ENCODE measurements around the gene TRAPPC14.
"Not testable (repeated sequence)": the region's sequence is repeated elsewhere in the genome, so short reads cannot be mapped to it uniquely, and the experiment has no call there.

The TRAPPC14 gene

GRCh38 chr7:100155553-100156317 is 2.8 kb downstream of the TRAPPC14 start:
- Mint-ChIP-seq H3K27me3 (no peaks in the 10 kb centered on the region), H3K9me3 (no peaks in the 10 kb centered on the region), H3K27ac (ENCODE audit: low read depth) (peak overlapping the region; percentile 53), H3K4me1 (peaks cover 33% of the 10 kb centered on the region), H3K36me3 (ENCODE audit: insufficient read depth) (peaks cover 22% of the 10 kb centered on the region), H3K4me3 (peak overlapping the region; percentile 78)
- ATAC-seq (replicated peaks; ENCODE audit: extremely low read depth, poor library complexity, severe bottlenecking) = no peak
- no peak for DNase-seq (ENCODE audit: low spot score in 2 of 2)

DNA sequence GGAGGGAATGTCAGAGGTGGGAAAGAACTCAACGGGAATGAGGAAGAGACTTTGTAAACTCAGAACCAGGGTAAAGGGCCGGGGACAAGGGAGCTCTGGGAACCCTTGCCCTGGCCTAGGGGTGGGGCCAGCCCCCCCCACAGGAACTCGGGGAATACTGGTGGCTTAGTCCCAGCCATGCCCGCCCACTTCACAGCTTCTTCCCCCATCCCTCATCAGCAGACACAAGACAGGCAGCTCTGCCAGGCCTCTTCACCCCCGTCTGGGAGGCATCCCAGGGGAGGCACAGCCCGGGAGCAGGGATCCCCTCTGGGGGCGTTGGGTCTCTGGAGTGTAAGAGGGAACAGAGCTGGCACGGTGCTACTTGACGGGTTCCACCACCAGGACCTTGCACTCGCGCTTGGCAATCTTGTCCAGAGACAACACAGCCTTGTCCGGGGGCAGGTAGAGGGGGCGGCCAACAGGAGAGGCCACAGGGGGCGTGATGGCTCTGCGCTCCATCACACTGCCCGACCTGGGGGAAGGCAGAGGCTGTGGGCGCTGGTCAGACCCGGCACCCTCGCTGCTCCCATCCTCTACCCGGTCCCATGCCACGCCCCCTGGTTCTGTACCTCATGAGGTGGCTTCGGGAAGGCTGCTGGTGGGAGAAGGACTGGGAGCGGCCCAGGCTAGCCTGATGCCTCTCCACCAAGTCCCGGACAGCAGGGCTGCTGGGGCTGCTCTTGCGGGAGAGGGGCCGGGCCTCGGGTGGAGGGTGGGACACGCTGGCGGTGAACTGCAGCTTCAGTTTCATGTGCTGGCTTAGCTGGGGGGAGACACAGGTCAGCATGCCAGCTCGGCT is 3.7 kb downstream of the TRAPPC14 start:
- H3K27ac Mint-ChIP-seq (ENCODE audit: low read depth) = no peak overlapping the region
- H3K27me3 Mint-ChIP-seq = no peaks in the 10 kb centered on the region
- DNase-seq (ENCODE audit: low spot score in 2 of 2) (no peak), ATAC-seq (replicated peaks; ENCODE audit: extremely low read depth, poor library complexity, severe bottlenecking) (no peak)
- peaks cover 42% of the 10 kb centered on the region for H3K4me1 Mint-ChIP-seq
- no peak overlapping the region for H3K4me3 Mint-ChIP-seq
- H3K36me3 Mint-ChIP-seq (ENCODE audit: insufficient read depth) = peaks cover 25% of the 10 kb centered on the region
- H3K9me3 Mint-ChIP-seq = no peaks in the 10 kb centered on the region

- Mint-ChIP-seq H3K27ac (ENCODE audit: low read depth) (no peak overlapping the region), H3K9me3 (no peaks in the 10 kb centered on the region), H3K4me1 (peaks cover 43% of the 10 kb centered on the region), H3K36me3 (ENCODE audit: insufficient read depth) (peaks cover 28% of the 10 kb centered on the region), H3K4me3 (no peak overlapping the region), H3K27me3 (no peaks in the 10 kb centered on the region)
- no peak for ATAC-seq (replicated peaks; ENCODE audit: extremely low read depth, poor library complexity, severe bottlenecking)
- no peak for DNase-seq (ENCODE audit: low spot score in 2 of 2)
Measured at GRCh38 chr7:100153708-100154535, 4.6 kb downstream of the TRAPPC14 start.

DNA sequence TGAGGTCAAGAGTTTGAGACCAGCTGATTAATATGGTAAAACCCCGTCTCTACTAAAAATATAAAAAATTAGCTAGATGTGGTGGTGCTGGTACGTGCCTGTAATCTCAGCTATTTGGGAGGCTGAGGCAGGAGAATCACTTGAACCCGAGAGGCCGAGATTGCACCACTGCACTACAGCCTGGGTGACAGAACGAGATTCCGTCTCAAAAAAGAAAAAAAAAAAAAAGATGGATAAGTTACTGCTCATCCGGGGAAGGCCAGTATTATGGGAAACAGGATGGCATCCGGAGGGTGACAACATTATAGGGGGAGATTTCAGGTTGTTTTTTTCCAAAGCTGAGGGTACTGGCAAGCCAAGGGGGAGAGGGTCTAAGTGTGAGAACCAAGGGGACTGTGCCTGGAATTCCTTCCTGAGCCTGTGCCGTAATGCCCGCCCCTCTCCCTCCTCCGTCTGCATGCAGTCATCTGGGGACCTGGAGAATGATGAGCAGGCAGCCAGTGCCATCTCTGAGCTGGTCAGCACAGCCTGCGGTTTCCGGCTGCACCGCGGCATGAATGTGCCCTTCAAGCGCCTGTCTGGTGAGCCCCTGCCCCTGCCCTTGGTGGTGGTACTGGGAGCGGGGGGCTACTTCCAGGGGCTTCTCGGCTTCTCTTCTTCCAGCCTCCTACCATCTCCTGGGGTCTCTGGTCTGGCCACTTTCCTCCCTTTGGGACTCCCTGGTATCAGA is 5.4 kb downstream of the TRAPPC14 start:
- DNase-seq (ENCODE audit: low spot score in 2 of 2) (no peak), ATAC-seq (replicated peaks; ENCODE audit: extremely low read depth, poor library complexity, severe bottlenecking) (no peak)
- peak overlapping the region; percentile 33 for H3K27ac Mint-ChIP-seq (ENCODE audit: low read depth)
- H3K4me1 Mint-ChIP-seq = peaks cover 51% of the 10 kb centered on the region
- no peaks in the 10 kb centered on the region for H3K9me3 Mint-ChIP-seq
- H3K27me3 Mint-ChIP-seq = no peaks in the 10 kb centered on the region
- no peak overlapping the region for H3K4me3 Mint-ChIP-seq
- peaks cover 31% of the 10 kb centered on the region for H3K36me3 Mint-ChIP-seq (ENCODE audit: insufficient read depth)

- H3K27me3 Mint-ChIP-seq = no peaks in the 10 kb centered on the region
- no peaks in the 10 kb centered on the region for H3K9me3 Mint-ChIP-seq
- H3K4me3 Mint-ChIP-seq = no peak overlapping the region
- ATAC-seq (replicated peaks; ENCODE audit: extremely low read depth, poor library complexity, severe bottlenecking) = no peak
- peaks cover 46% of the 10 kb centered on the region for H3K4me1 Mint-ChIP-seq
- H3K36me3 Mint-ChIP-seq (ENCODE audit: insufficient read depth) = peaks cover 28% of the 10 kb centered on the region
- H3K27ac Mint-ChIP-seq (ENCODE audit: low read depth) = peak overlapping the region; percentile 33
- no peak for DNase-seq (ENCODE audit: low spot score in 2 of 2)
Measured at GRCh38 chr7:100152404-100152803, 6.1 kb downstream of the TRAPPC14 start.

DNA sequence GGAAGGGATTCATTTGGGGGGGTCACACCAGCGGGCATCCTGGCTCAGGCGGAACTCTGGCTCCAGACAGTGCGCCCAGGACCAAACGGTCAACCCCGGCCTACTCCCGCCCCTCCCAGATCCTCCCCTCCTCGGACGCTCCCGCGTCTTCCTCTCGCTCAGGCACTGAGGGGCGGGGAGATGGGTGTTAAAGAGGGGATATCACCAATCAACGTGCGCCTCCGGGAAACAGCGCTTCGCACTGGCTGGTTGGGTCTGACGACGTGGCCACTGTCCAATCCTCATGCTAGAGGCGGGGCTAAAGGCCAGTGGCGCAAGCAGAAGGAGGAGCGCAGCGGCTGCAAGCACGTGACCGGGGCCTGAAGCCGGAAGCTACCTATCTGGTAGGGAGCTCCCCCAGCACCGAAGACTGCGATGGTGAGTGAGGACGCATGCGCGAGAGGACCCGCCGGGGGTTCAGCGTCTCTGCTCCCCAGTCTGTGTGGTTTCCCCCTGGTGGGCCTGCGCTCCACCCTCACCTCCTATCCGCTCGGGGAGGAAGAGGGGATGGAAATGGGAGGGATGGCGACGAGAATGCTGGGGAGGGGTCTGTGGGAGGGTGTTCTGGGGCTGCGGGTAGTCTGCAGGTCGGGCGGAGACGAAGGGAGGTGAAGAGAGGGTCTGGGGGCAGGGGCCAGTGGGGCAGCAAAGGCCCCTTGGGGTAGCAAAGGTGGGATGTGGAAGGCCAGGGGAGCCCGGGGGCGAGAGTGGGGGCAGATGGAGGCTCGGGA is 9.8 kb downstream of the TRAPPC14 start, which contains the start of gene LAMTOR4:
Gene LAMTOR4, plus strand, starts transcription at position 360 of the 770 bp plus-strand sequence. Its CDS starts 55 bp downstream, at position 415.
- H3K36me3 Mint-ChIP-seq (ENCODE audit: insufficient read depth) = peaks cover 23% of the 10 kb centered on the region
- H3K27me3 Mint-ChIP-seq = no peaks in the 10 kb centered on the region
- peak; percentile 96 for ATAC-seq (replicated peaks; ENCODE audit: extremely low read depth, poor library complexity, severe bottlenecking)
- peaks cover 26% of the 10 kb centered on the region for H3K4me1 Mint-ChIP-seq
- peak; percentile 90 to 98 for DNase-seq (ENCODE audit: low spot score in 2 of 2)
- peak within 1 kb of the TSS; percentile 94 for H3K4me3 Mint-ChIP-seq
- H3K27ac Mint-ChIP-seq (ENCODE audit: low read depth) = peak within 1 kb of the TSS; percentile 97
- H3K9me3 Mint-ChIP-seq = no peaks in the 10 kb centered on the region

GRCh38 chr7:100148225-100148558 is 10.3 kb downstream of the TRAPPC14 start:
- Mint-ChIP-seq H3K9me3 (no peaks in the 10 kb centered on the region), H3K27me3 (no peaks in the 10 kb centered on the region), H3K36me3 (ENCODE audit: insufficient read depth) (peaks cover 20% of the 10 kb centered on the region), H3K27ac (ENCODE audit: low read depth) (peak overlapping the region; percentile 97), H3K4me1 (peaks cover 26% of the 10 kb centered on the region), H3K4me3 (peak overlapping the region; percentile 94)
- DNase-seq (ENCODE audit: low spot score in 2 of 2) (no peak), ATAC-seq (replicated peaks; ENCODE audit: extremely low read depth, poor library complexity, severe bottlenecking) (peak; percentile 4)

- peaks cover 17% of the 10 kb centered on the region for H3K36me3 Mint-ChIP-seq (ENCODE audit: insufficient read depth)
- H3K27ac Mint-ChIP-seq (ENCODE audit: low read depth) = no peak overlapping the region
- peaks cover 21% of the 10 kb centered on the region for H3K4me1 Mint-ChIP-seq
- no peaks in the 10 kb centered on the region for H3K27me3 Mint-ChIP-seq
- H3K9me3 Mint-ChIP-seq = no peaks in the 10 kb centered on the region
- DNase-seq (ENCODE audit: low spot score in 2 of 2) (no peak), ATAC-seq (replicated peaks; ENCODE audit: extremely low read depth, poor library complexity, severe bottlenecking) (no peak)
- no peak overlapping the region for H3K4me3 Mint-ChIP-seq
Measured at GRCh38 chr7:100147278-100147677, 11.2 kb downstream of the TRAPPC14 start.

- not testable (repeated sequence) for H3K9me3 Mint-ChIP-seq; H3K4me3 Mint-ChIP-seq; ATAC-seq (replicated peaks; ENCODE audit: extremely low read depth, poor library complexity, severe bottlenecking); DNase-seq (ENCODE audit: low spot score in 2 of 2); H3K27me3 Mint-ChIP-seq; H3K27ac Mint-ChIP-seq (ENCODE audit: low read depth)
- H3K36me3 Mint-ChIP-seq (ENCODE audit: insufficient read depth) = peaks cover 10% of the 10 kb centered on the region
- peaks cover 17% of the 10 kb centered on the region for H3K4me1 Mint-ChIP-seq
Measured at GRCh38 chr7:100146350-100146749, 12.2 kb downstream of the TRAPPC14 start.

DNA sequence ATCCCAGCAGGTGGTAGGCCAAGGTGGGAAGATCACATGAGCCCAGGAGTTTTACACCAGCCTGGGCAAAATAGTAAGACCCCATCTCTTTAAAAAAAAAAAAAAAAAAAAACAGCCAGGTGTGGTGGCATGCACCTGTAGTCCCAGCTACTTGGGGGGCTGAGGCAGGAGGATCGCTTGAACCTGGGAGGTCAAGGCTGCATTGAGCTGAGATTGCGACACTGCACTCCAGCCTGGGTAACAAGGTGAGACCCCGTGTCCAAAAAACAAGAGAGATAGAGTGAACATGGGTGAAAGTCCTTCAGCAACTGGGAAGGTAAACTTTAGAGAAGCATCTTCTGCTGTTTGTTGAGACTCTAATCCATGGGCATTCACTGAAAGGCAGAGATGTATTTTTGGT is 16.1 kb downstream of the TRAPPC14 start:
- H3K9me3 Mint-ChIP-seq = no peaks in the 10 kb centered on the region
- H3K27ac Mint-ChIP-seq (ENCODE audit: low read depth) = no peak overlapping the region
- H3K27me3 Mint-ChIP-seq = peaks cover 8% of the 10 kb centered on the region

GRCh38 chr7:100141555-100141949 is 17.0 kb downstream of the TRAPPC14 start:
- H3K27me3 Mint-ChIP-seq = peaks cover 8% of the 10 kb centered on the region
- no peak for ATAC-seq (replicated peaks; ENCODE audit: extremely low read depth, poor library complexity, severe bottlenecking)
- no peaks in the 10 kb centered on the region for H3K4me1 Mint-ChIP-seq
- no peak overlapping the region for H3K4me3 Mint-ChIP-seq
- DNase-seq (ENCODE audit: low spot score in 2 of 2) = no peak
- no peaks in the 10 kb centered on the region for H3K9me3 Mint-ChIP-seq
- H3K27ac Mint-ChIP-seq (ENCODE audit: low read depth) = no peak overlapping the region
- no peaks in the 10 kb centered on the region for H3K36me3 Mint-ChIP-seq (ENCODE audit: insufficient read depth)

More for the DNA sequence above, 16.1 kb downstream of the TRAPPC14 start:
- ATAC-seq (replicated peaks; ENCODE audit: extremely low read depth, poor library complexity, severe bottlenecking) (no peak), DNase-seq (ENCODE audit: low spot score in 2 of 2) (no peak)
- Mint-ChIP-seq H3K4me3 (no peak overlapping the region), H3K4me1 (no peaks in the 10 kb centered on the region), H3K36me3 (ENCODE audit: insufficient read depth) (no peaks in the 10 kb centered on the region)

Measured in central memory CD8-positive, alpha-beta T cell (primary cell).